Upper lobe of left lung (tissue), 6 donors: ENCODE results near the gene RPP30. TPM values are rescaled to one million over a fixed set of nuclear protein-coding genes. Genes with fewer than 3 reads are reported as not detected.

Experiments used
- ATAC-seq, 2 donors: fragments of 200-7000 bp; cut with Tn5 transposase; one replicate each; pipeline ENCODE4 v1.9.1; 2022; ENCODE audit warnings: mild to moderate bottlenecking in 2 of 2, moderate library complexity in 2 of 2; ENCODE audit not compliant: low FRiP score in 2 of 2
- DNase-seq, 2 donors: peaks; one replicate each; pipeline ENCODE4 v3.0.0-alpha.2; 2019 to 2020
- H3K27ac ChIP-seq, 4 donors: fragments of 200-600 bp; sonication (generic); one replicate each; pipeline ENCODE4 v1.5.1; 2016 to 2019
- H3K27me3 ChIP-seq, 4 donors: fragments of 200-600 bp; sonication (generic); one replicate each; pipeline ENCODE4 v1.5.1; 2017 to 2019
- H3K36me3 ChIP-seq, 4 donors: fragments of 200-600 bp; sonication (generic); one replicate each; pipeline ENCODE4 v1.5.1; 2016 to 2019
- H3K4me1 ChIP-seq, 4 donors: fragments of 200-600 bp; sonication (generic); one replicate each; pipeline ENCODE4 v1.5.1; 2018 to 2019
- H3K4me3 ChIP-seq, 4 donors: fragments of 200-600 bp; sonication (generic); one replicate each; pipeline ENCODE4 v1.5.1; 2017 to 2019; ENCODE audit warnings: mild to moderate bottlenecking in 2 of 4, moderate library complexity in 1 of 4
- H3K9me3 ChIP-seq, 4 donors: fragments of 200-600 bp; sonication (generic); one replicate each; pipeline ENCODE4 v1.5.1; 2018 to 2019
- EP300 ChIP-seq, 4 donors: sonication (generic); formaldehyde crosslinking; IDR thresholded peaks; one replicate each; pipeline ENCODE4 v1.5.1; 2017; ENCODE audit warnings: antibody characterized with exemption in 4 of 4, control low read depth in 2 of 4
- POLR2A ChIP-seq, 4 donors: fragments of 450-650 bp; IDR thresholded peaks; one replicate each; pipeline ENCODE4 v1.5.1; 2016 to 2017; ENCODE audit warnings: antibody characterized with exemption in 4 of 4, mild to moderate bottlenecking in 2 of 4
- POLR2AphosphoS5 ChIP-seq, 2 donors: sonication (generic); formaldehyde crosslinking; IDR thresholded peaks; one replicate each; pipeline ENCODE4 v1.5.1; 2017; ENCODE audit warnings: antibody characterized with exemption in 2 of 2
- WGBS, 2 donors: methylation state at CpG; one replicate each; pipeline ENCODE4 v1.1.5; 2017 to 2018; 5-methylcytosine and 5-hydroxymethylcytosine counted together
- total RNA-seq, 6 donors: library from RNA; depleted of rRNA in 4 of 6; stranded (reverse); fragments of >200 nt in 4 of 6; gene quantifications; one replicate each; pipeline versions ENCODE4 v1.1.0 to v1.2.1, GENCODE V29; 2016 to 2021
- TF ChIP-seq, protein P1 (sequence below), 6 experiments: fragments of 450-650 bp in 4 of 6; fragments of 200-600 bp in 2 of 6; sonication (generic) in 2 of 6; IDR thresholded peaks; one replicate each; pipeline ENCODE4 v1.5.1; 2016 to 2019; ENCODE audit warnings: antibody characterized with exemption in 6 of 6
- donor health status: DM: no; HTN: no; CAD: no; lungs with moderate emphysema.
- donor health status: DM: no; HTN: yes; CAD: no; lungs with severe emphysema.

The RPP30 gene
- total RNA-seq, 6 donors from 2014 or later: 9.9 to 28.8 (median 23.2) TPM

DNA sequence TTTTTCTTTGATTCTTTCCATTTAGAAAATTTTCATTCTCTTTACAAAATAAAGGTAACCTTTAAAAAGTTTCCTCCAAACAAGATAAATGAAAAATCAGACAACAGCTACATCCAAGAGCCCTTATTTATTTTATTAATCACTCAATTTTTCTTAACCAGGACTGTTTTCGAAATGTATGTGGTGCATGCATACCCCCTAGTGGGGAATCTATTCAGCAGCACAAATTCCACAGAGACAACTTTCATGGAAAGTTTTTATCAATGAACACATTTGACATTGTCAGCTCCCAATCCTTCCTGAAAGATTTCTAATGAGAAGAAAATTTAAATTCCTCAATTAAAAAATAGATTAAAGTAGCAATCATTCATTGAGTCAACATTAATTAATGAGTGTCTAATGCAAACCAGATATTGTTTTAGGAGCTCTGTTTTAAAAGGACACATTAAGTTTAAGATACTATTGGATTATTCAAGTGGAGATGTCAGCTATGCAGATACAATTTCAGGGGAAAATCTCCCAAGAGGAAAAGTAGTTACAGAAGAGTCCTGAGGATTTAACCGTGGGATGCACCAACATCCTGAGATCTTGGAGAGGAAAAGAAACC lies 8.8 kb upstream of the RPP30 start:
- Histone ChIP-seq H3K4me1 (peaks cover 0 to 7% (median 0%) of the 10 kb centered on the region in 4 donors), H3K9me3 (no peaks in the 10 kb centered on the region), H3K36me3 (no peaks in the 10 kb centered on the region), H3K4me3 (no peak overlapping the region), H3K27ac (no peak overlapping the region), H3K27me3 (no peaks in the 10 kb centered on the region)
- ATAC-seq (no peak), DNase-seq (no peak)
- TF ChIP-seq POLR2A (IDR thresholded peaks at IDR 0.05): no peak
- TF ChIP-seq, protein P1, sequence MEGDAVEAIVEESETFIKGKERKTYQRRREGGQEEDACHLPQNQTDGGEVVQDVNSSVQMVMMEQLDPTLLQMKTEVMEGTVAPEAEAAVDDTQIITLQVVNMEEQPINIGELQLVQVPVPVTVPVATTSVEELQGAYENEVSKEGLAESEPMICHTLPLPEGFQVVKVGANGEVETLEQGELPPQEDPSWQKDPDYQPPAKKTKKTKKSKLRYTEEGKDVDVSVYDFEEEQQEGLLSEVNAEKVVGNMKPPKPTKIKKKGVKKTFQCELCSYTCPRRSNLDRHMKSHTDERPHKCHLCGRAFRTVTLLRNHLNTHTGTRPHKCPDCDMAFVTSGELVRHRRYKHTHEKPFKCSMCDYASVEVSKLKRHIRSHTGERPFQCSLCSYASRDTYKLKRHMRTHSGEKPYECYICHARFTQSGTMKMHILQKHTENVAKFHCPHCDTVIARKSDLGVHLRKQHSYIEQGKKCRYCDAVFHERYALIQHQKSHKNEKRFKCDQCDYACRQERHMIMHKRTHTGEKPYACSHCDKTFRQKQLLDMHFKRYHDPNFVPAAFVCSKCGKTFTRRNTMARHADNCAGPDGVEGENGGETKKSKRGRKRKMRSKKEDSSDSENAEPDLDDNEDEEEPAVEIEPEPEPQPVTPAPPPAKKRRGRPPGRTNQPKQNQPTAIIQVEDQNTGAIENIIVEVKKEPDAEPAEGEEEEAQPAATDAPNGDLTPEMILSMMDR (IDR thresholded peaks at IDR 0.05): peak in 5 of 6 experiments; percentile 29 to 51 (median 42)
- WGBS, 2 donors: 37 to 39% methylated on average over 2 of the region's 2 CpGs

DNA sequence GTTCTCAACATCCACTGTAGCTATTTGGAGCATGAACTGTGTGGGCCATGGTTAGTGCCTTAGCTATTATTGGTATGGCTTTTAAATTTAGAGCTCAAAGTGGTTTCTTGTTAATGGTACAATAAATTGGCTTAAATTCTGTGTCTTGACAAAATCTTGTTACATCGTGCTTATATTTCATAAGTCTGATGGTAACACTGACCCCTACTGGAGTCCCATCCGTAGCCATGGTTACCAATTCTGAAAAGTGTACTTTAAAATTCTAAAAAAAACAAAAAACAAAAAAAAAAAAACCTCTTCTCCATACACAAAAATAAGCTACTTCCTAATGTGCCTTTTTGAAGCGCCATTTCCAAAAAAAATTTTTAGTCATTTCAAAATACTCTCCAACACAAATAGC lies 6.4 kb upstream of the RPP30 start:
- TF ChIP-seq POLR2A (IDR thresholded peaks at IDR 0.05) (no peak), EP300 (IDR thresholded peaks at IDR 0.05) (no peak), POLR2AphosphoS5 (IDR thresholded peaks at IDR 0.05) (no peak)
- TF ChIP-seq, protein P1 (IDR thresholded peaks at IDR 0.05): no peak
- 30 to 35% methylated on average over 3 of the region's 3 CpGs for WGBS, 2 donors

DNA sequence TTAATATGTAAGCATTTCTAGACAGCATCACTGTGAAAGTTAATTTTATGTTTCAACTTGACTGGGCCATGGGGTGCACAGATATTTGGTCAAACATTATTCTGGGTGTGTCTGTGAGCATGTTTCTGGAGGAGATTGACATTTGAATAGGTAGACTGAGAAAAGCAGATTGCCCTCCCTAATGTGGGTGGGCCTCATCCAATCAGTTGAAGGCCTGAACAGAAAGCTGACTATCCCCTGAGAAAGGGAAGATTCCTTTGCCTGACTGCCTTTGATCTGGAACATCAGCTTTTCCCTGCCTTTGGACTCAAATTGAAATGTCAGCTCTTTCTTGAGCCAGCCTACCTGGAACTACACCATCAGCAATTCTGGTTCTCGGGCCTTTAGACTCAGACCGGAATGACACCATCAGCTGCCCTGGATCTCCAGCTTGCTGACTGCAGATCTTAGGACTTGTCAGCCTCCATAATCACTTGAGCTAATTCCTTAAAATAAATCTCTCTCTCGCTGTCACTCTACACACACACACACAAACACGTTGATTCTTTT lies 5.7 kb upstream of the RPP30 start:
- Histone ChIP-seq H3K36me3 (no peaks in the 10 kb centered on the region), H3K27ac (no peak overlapping the region), H3K4me3 (no peak overlapping the region), H3K9me3 (peaks cover 0 to 5% (median 0%) of the 10 kb centered on the region in 4 donors), H3K27me3 (no peaks in the 10 kb centered on the region), H3K4me1 (peaks cover 0 to 3% (median under 1%) of the 10 kb centered on the region in 4 donors)
- 90 to 93% methylated on average over 4 of the region's 4 CpGs for WGBS, 2 donors
- DNase-seq: no peak
- ATAC-seq: no peak
- TF ChIP-seq EP300 (IDR thresholded peaks at IDR 0.05): no peak
- no peak for TF ChIP-seq POLR2A (IDR thresholded peaks at IDR 0.05)
- TF ChIP-seq, protein P1 (IDR thresholded peaks at IDR 0.05): no peak
- TF ChIP-seq POLR2AphosphoS5 (IDR thresholded peaks at IDR 0.05): no peak

More for the DNA sequence above, 6.4 kb upstream of the RPP30 start:
- H3K9me3 ChIP-seq: peaks cover 0 to 5% (median 0%) of the 10 kb centered on the region in 4 donors
- no peaks in the 10 kb centered on the region for H3K4me1 ChIP-seq
- no peaks in the 10 kb centered on the region for H3K36me3 ChIP-seq
- ATAC-seq (no peak), DNase-seq (no peak)
- no peak overlapping the region for H3K4me3 ChIP-seq
- no peak overlapping the region for H3K27ac ChIP-seq
- no peaks in the 10 kb centered on the region for H3K27me3 ChIP-seq

DNA sequence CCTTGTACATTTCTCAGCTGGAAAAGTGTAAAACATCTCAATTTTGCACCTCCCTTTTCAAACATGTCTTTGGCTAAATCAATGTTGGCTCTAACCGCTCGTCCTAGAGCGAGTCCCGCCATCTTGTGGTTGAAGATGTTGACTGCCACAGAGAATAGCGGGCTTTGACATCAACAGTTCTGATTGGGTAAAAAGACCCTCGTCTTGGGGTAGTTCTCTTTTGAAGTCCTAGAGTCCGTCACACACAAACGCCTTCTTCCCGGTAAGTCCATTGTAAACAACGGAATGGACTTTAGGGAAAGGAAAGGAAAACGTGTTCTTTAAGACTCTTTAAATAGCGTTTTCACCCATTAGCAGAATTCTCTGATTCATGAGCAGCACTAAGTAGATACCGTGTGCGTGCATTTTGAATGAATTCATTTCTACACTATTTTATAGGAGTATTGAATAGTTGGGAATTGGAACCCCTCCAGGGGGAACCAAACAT lies 452 bp upstream of the RPP30 start:
- Histone ChIP-seq H3K27ac (peak overlapping the region in 3 of 4 donors; percentile 63 to 87 (median 83)), H3K27me3 (no peaks in the 10 kb centered on the region), H3K9me3 (peaks cover 0 to 5% (median 0%) of the 10 kb centered on the region in 4 donors), H3K36me3 (peaks cover 2 to 10% (median 5%) of the 10 kb centered on the region in 4 donors), H3K4me1 (peaks cover 9 to 26% (median 18%) of the 10 kb centered on the region in 4 donors), H3K4me3 (peak overlapping the region; percentile 85 to 93 (median 90))
- ATAC-seq (peak; percentile 70 to 86), DNase-seq (peak in 1 of 2 donors; percentile 27)
- WGBS, 2 donors: 2 to 5% methylated on average over 14 of the region's 14 CpGs
- TF ChIP-seq, protein P1 (IDR thresholded peaks at IDR 0.05): peak in 1 of 6 experiments; percentile 30
- TF ChIP-seq POLR2A (IDR thresholded peaks at IDR 0.05): no peak
